Osteoblast (primary cell): ENCODE results near the gene HADHA. TPM values are rescaled to one million over a fixed set of nuclear protein-coding genes. Genes with fewer than 3 reads are reported as not detected.

Source experiments
- DNase-seq: peaks from one replicate; pipeline ENCODE4 v3.0.0; 2011; ENCODE audit warnings: low spot score, mixed read lengths; ENCODE audit not compliant: insufficient read length; ENCODE audit errors: missing footprints
- H2AFZ ChIP-seq: 2 replicates; pipeline ENCODE4 v1.6.0; 2011; ENCODE audit warnings: mild to moderate bottlenecking, low read length
- H3K27ac ChIP-seq: 2 replicates; pipeline ENCODE4 v1.5.1; 2011; ENCODE audit warnings: mild to moderate bottlenecking, low read depth, low read length, moderate library complexity
- H3K27me3 ChIP-seq: 2 replicates; pipeline ENCODE4 v1.6.0; 2012; ENCODE audit warnings: mild to moderate bottlenecking, control low read depth, inconsistent platforms, low read length, moderate library complexity; ENCODE audit not compliant: insufficient read depth
- H3K36me3 ChIP-seq: 2 replicates; pipeline ENCODE4 v1.5.1; 2011; ENCODE audit warnings: mild to moderate bottlenecking, low read length, control low read depth, moderate library complexity; ENCODE audit not compliant: insufficient read depth
- H3K4me1 ChIP-seq: 2 replicates; pipeline ENCODE4 v1.5.1; 2011; ENCODE audit warnings: mild to moderate bottlenecking, low read length, control low read depth, moderate library complexity; ENCODE audit not compliant: insufficient read depth
- H3K4me2 ChIP-seq: 2 replicates; pipeline ENCODE4 v1.6.0; 2011; ENCODE audit warnings: mild to moderate bottlenecking, low read length; ENCODE audit not compliant: insufficient read depth
- H3K4me3 ChIP-seq: fragments of 200-600 bp; sonication (generic); 3 replicates; pipeline ENCODE4 v1.5.1; 2012; ENCODE audit warnings: mild to moderate bottlenecking, low read length, inconsistent platforms; ENCODE audit not compliant: insufficient read depth
- H3K79me2 ChIP-seq: 2 replicates; pipeline ENCODE4 v1.6.0; 2012; ENCODE audit warnings: mild to moderate bottlenecking, low read length, control low read depth, inconsistent platforms; ENCODE audit not compliant: insufficient read depth
- H3K9me3 ChIP-seq: 2 replicates; pipeline ENCODE4 v1.5.1; 2011; ENCODE audit warnings: low read depth, low read length, control low read depth
- H4K20me1 ChIP-seq: 2 replicates; pipeline ENCODE4 v1.6.0; 2012; ENCODE audit warnings: mild to moderate bottlenecking, low read length, control low read depth; ENCODE audit not compliant: insufficient read depth
- CTCF ChIP-seq: IDR thresholded peaks from 2 replicates; pipeline ENCODE4 v1.5.1; 2011; ENCODE audit warnings: mild to moderate bottlenecking, low read depth, low read length, moderate library complexity; ENCODE audit errors: extremely low read depth
- total RNA-seq: library from RNA; depleted of rRNA; stranded (reverse); fragments of >200 nt; gene quantifications from 2 replicates; pipeline ENCODE4 v1.2.3, GENCODE V29; 2012

The HADHA gene
- total RNA-seq, 1 donor = 113 TPM

- H4K20me1 ChIP-seq = no peaks in the 10 kb centered on the region
- peaks cover 28% of the 10 kb centered on the region for H3K27me3 ChIP-seq
- no peaks in the 10 kb centered on the region for H3K9me3 ChIP-seq
- H3K27ac ChIP-seq = no peak overlapping the region
- H3K79me2 ChIP-seq = no peaks in the 10 kb centered on the region
- H3K4me3 ChIP-seq = no peak overlapping the region
- no peaks in the 10 kb centered on the region for H3K36me3 ChIP-seq
- no peak for TF ChIP-seq CTCF
- H3K4me2 ChIP-seq = no peak overlapping the region
- no peak overlapping the region for H2AFZ ChIP-seq
- peak; percentile 86 for DNase-seq
- peaks cover 8% of the 10 kb centered on the region for H3K4me1 ChIP-seq
These were observed 68.2 kb downstream of the HADHA start for GRCh38 chr2:26176279-26176615.

GRCh38 chr2:26175466-26176278 is 68.8 kb downstream of the HADHA start:
- Histone ChIP-seq H2AFZ (no peak overlapping the region), H3K4me3 (no peak overlapping the region), H3K79me2 (no peaks in the 10 kb centered on the region), H3K9me3 (no peaks in the 10 kb centered on the region), H4K20me1 (no peaks in the 10 kb centered on the region), H3K4me2 (no peak overlapping the region), H3K4me1 (peaks cover 8% of the 10 kb centered on the region), H3K27me3 (peaks cover 28% of the 10 kb centered on the region), H3K27ac (no peak overlapping the region), H3K36me3 (no peaks in the 10 kb centered on the region)
- no peak for TF ChIP-seq CTCF
- DNase-seq = peak; percentile 86

- no peak overlapping the region for H3K27ac ChIP-seq
- H3K36me3 ChIP-seq = no peaks in the 10 kb centered on the region
- H3K4me3 ChIP-seq = no peak overlapping the region
- no peaks in the 10 kb centered on the region for H3K9me3 ChIP-seq
- no peaks in the 10 kb centered on the region for H3K79me2 ChIP-seq
- peaks cover 8% of the 10 kb centered on the region for H3K4me1 ChIP-seq
- no peak overlapping the region for H2AFZ ChIP-seq
- TF ChIP-seq CTCF = no peak
- H3K27me3 ChIP-seq = peaks cover 28% of the 10 kb centered on the region
- peak; percentile 76 for DNase-seq
- H3K4me2 ChIP-seq = no peak overlapping the region
- H4K20me1 ChIP-seq = no peaks in the 10 kb centered on the region
These were observed 69.6 kb downstream of the HADHA start for GRCh38 chr2:26174691-26175465.
